HTERT RPE-1 (cell line): ENCODE measurements around the gene MED13L.
"Not testable (repeated sequence)": the region's sequence is repeated elsewhere in the genome, so short reads cannot be mapped to it uniquely, and the experiment has no call there.

Experiments used
- in situ Hi-C: fragments of 300-500 bp; cut with MboI; formaldehyde crosslinking; loops from 4 replicates; pipeline ENCODE4 v1.14.3; 2020; ENCODE audit warnings: low sequenced_read_pairs

MED13L gene

GRCh38 chr12:116031624-116032023 is 245.9 kb downstream of the MED13L start:
- in situ Hi-C loops, result not testable (repeated sequence)

- in situ Hi-C loops, result no loop called here
Measured at GRCh38 chr12:116028619-116029018, 248.9 kb downstream of the MED13L start.

- in situ Hi-C loops, result no loop called here
Measured at GRCh38 chr12:116027551-116027821, 250.0 kb downstream of the MED13L start.

GRCh38 chr12:116026768-116027550 is 250.5 kb downstream of the MED13L start:
- in situ Hi-C loops, result no loop called here

- in situ Hi-C loops, result no loop called here
Measured at GRCh38 chr12:116026346-116026745, 251.1 kb downstream of the MED13L start.

- in situ Hi-C loops, result no loop called here
Measured at GRCh38 chr12:116024769-116025168, 252.7 kb downstream of the MED13L start.

- in situ Hi-C loops, result no loop called here
Measured at GRCh38 chr12:116019415-116019814, 258.1 kb downstream of the MED13L start.

GRCh38 chr12:116018282-116018681 is 259.2 kb downstream of the MED13L start:
- in situ Hi-C loops, result no loop called here

- in situ Hi-C loops, result no loop called here
Measured at GRCh38 chr12:116015525-116015924, 262.0 kb downstream of the MED13L start.

- in situ Hi-C loops, result no loop called here
Measured at GRCh38 chr12:116012757-116013156, 264.7 kb downstream of the MED13L start.

- in situ Hi-C loops, result no loop called here
Measured at GRCh38 chr12:116011217-116011616, 266.3 kb downstream of the MED13L start.

GRCh38 chr12:116010467-116010866 is 267.0 kb downstream of the MED13L start:
- in situ Hi-C loops, result no loop called here

GRCh38 chr12:116009805-116010204 is 267.7 kb downstream of the MED13L start:
- in situ Hi-C loops, result no loop called here

- in situ Hi-C loops, result no loop called here
Measured at GRCh38 chr12:116006141-116006540, 271.4 kb downstream of the MED13L start.

GRCh38 chr12:116002890-116003536 is 274.5 kb downstream of the MED13L start:
- in situ Hi-C loops, result no loop called here

GRCh38 chr12:116000252-116000651 is 277.2 kb downstream of the MED13L start:
- in situ Hi-C loops, result no loop called here

- in situ Hi-C loops, result no loop called here
Measured at GRCh38 chr12:115999582-115999981, 277.9 kb downstream of the MED13L start.

- in situ Hi-C loops, result no loop called here
Measured at GRCh38 chr12:115998794-115999478, 278.6 kb downstream of the MED13L start.

- in situ Hi-C loops, result no loop called here
Measured at GRCh38 chr12:115998119-115998633, 279.3 kb downstream of the MED13L start.

- in situ Hi-C loops, result no loop called here
Measured at GRCh38 chr12:115993737-115994136, 283.8 kb downstream of the MED13L start.

GRCh38 chr12:115990241-115990640 is 287.3 kb downstream of the MED13L start:
- in situ Hi-C loops, result no loop called here
